ENCODE results near the gene ANKS1A.

The ANKS1A gene

GRCh38 chr6:34904990-34905613 lies 16.0 kb downstream of the ANKS1A start:
- 98% methylated on average over 5 of the region's 5 CpGs for WGBS
- Histone ChIP-seq H3K9ac (ENCODE audit: low read depth, low read length) (no peak overlapping the region), H3K9me3 (ENCODE audit: insufficient read depth, low read depth, low read length) (no peaks in the 10 kb centered on the region)

GRCh38 chr6:34906826-34907225 lies 17.8 kb downstream of the ANKS1A start:
- H3K9ac ChIP-seq (ENCODE audit: low read depth, low read length): no peak overlapping the region
- no peak overlapping the region for H3K27ac ChIP-seq (ENCODE audit: low read depth, low read length)
- peaks cover 7% of the 10 kb centered on the region; the same call in 1 of the 2 replicates for H3K4me1 ChIP-seq (ENCODE audit: insufficient read depth, low read length)
- no peaks in the 10 kb centered on the region for H3K9me3 ChIP-seq (ENCODE audit: insufficient read depth, low read depth, low read length)
- no peaks in the 10 kb centered on the region for H3K27me3 ChIP-seq (ENCODE audit: insufficient read depth, low read length)
- no peak overlapping the region for H3K4me3 ChIP-seq (ENCODE audit: low read length)
- WGBS: 98% methylated on average over 2 of the region's 2 CpGs
- H3K36me3 ChIP-seq (ENCODE audit: insufficient read depth, low read length): no peaks in the 10 kb centered on the region

More at GRCh38 chr6:34904990-34905613, 16.0 kb downstream of the ANKS1A start:
- Histone ChIP-seq H3K27me3 (ENCODE audit: insufficient read depth, low read length) (no peaks in the 10 kb centered on the region), H3K27ac (ENCODE audit: low read depth, low read length) (no peak overlapping the region), H3K4me1 (ENCODE audit: insufficient read depth, low read length) (no peaks in the 10 kb centered on the region), H3K36me3 (ENCODE audit: insufficient read depth, low read length) (no peaks in the 10 kb centered on the region), H3K4me3 (ENCODE audit: low read length) (no peak overlapping the region)

- no peak overlapping the region for H3K9ac ChIP-seq (ENCODE audit: low read depth, low read length)
- H3K27ac ChIP-seq (ENCODE audit: low read depth, low read length): no peak overlapping the region
- 95% methylated on average over 3 of the region's 3 CpGs for WGBS
- H3K4me3 ChIP-seq (ENCODE audit: low read length): no peak overlapping the region
- no peaks in the 10 kb centered on the region for H3K9me3 ChIP-seq (ENCODE audit: insufficient read depth, low read depth, low read length)
- H3K4me1 ChIP-seq (ENCODE audit: insufficient read depth, low read length): peaks cover 7% of the 10 kb centered on the region; the same call in 1 of the 2 replicates
- H3K36me3 ChIP-seq (ENCODE audit: insufficient read depth, low read length): no peaks in the 10 kb centered on the region
- no peaks in the 10 kb centered on the region for H3K27me3 ChIP-seq (ENCODE audit: insufficient read depth, low read length)
These were observed 19.1 kb downstream of the ANKS1A start for GRCh38 chr6:34908194-34908593.

GRCh38 chr6:34909320-34909883 lies 20.3 kb downstream of the ANKS1A start:
- H3K36me3 ChIP-seq (ENCODE audit: insufficient read depth, low read length): no peaks in the 10 kb centered on the region
- H3K4me1 ChIP-seq (ENCODE audit: insufficient read depth, low read length): peaks cover 7% of the 10 kb centered on the region; the same call in 1 of the 2 replicates
- no peak overlapping the region for H3K4me3 ChIP-seq (ENCODE audit: low read length)
- 94% methylated on average over 6 of the region's 6 CpGs for WGBS
- no peaks in the 10 kb centered on the region for H3K27me3 ChIP-seq (ENCODE audit: insufficient read depth, low read length)
- no peaks in the 10 kb centered on the region for H3K9me3 ChIP-seq (ENCODE audit: insufficient read depth, low read depth, low read length)
- no peak overlapping the region for H3K9ac ChIP-seq (ENCODE audit: low read depth, low read length)
- H3K27ac ChIP-seq (ENCODE audit: low read depth, low read length): no peak overlapping the region

- no peak overlapping the region for H3K4me3 ChIP-seq (ENCODE audit: low read length)
- no peaks in the 10 kb centered on the region for H3K36me3 ChIP-seq (ENCODE audit: insufficient read depth, low read length)
- no peak overlapping the region for H3K27ac ChIP-seq (ENCODE audit: low read depth, low read length)
- H3K4me1 ChIP-seq (ENCODE audit: insufficient read depth, low read length): peaks cover 7% of the 10 kb centered on the region; the same call in 1 of the 2 replicates
- no peaks in the 10 kb centered on the region for H3K9me3 ChIP-seq (ENCODE audit: insufficient read depth, low read depth, low read length)
- 96% methylated on average over 5 of the region's 5 CpGs for WGBS
- no peaks in the 10 kb centered on the region for H3K27me3 ChIP-seq (ENCODE audit: insufficient read depth, low read length)
- H3K9ac ChIP-seq (ENCODE audit: low read depth, low read length): no peak overlapping the region
These were observed 22.8 kb downstream of the ANKS1A start for GRCh38 chr6:34911822-34912221.

- Histone ChIP-seq H3K36me3 (ENCODE audit: insufficient read depth, low read length) (no peaks in the 10 kb centered on the region), H3K4me3 (ENCODE audit: low read length) (no peak overlapping the region), H3K27ac (ENCODE audit: low read depth, low read length) (no peak overlapping the region), H3K27me3 (ENCODE audit: insufficient read depth, low read length) (no peaks in the 10 kb centered on the region), H3K4me1 (ENCODE audit: insufficient read depth, low read length) (peaks cover 7% of the 10 kb centered on the region; the same call in 1 of the 2 replicates), H3K9ac (ENCODE audit: low read depth, low read length) (no peak overlapping the region), H3K9me3 (ENCODE audit: insufficient read depth, low read depth, low read length) (no peaks in the 10 kb centered on the region)
- 96% methylated on average over 3 of the region's 3 CpGs for WGBS
These were observed 23.8 kb downstream of the ANKS1A start for GRCh38 chr6:34912715-34913464.

GRCh38 chr6:34914358-34914757 lies 25.3 kb downstream of the ANKS1A start:
- Histone ChIP-seq H3K27ac (ENCODE audit: low read depth, low read length) (no peak overlapping the region), H3K4me1 (ENCODE audit: insufficient read depth, low read length) (peaks cover 7% of the 10 kb centered on the region; the same call in 1 of the 2 replicates), H3K4me3 (ENCODE audit: low read length) (no peak overlapping the region), H3K9me3 (ENCODE audit: insufficient read depth, low read depth, low read length) (no peaks in the 10 kb centered on the region), H3K27me3 (ENCODE audit: insufficient read depth, low read length) (no peaks in the 10 kb centered on the region), H3K36me3 (ENCODE audit: insufficient read depth, low read length) (no peaks in the 10 kb centered on the region), H3K9ac (ENCODE audit: low read depth, low read length) (no peak overlapping the region)
- 95% methylated on average over 4 of the region's 4 CpGs for WGBS

- no peaks in the 10 kb centered on the region for H3K27me3 ChIP-seq (ENCODE audit: insufficient read depth, low read length)
- WGBS: 98% methylated on average over 4 of the region's 4 CpGs
- H3K9me3 ChIP-seq (ENCODE audit: insufficient read depth, low read depth, low read length): no peaks in the 10 kb centered on the region
- H3K27ac ChIP-seq (ENCODE audit: low read depth, low read length): no peak overlapping the region
- H3K36me3 ChIP-seq (ENCODE audit: insufficient read depth, low read length): no peaks in the 10 kb centered on the region
- H3K4me3 ChIP-seq (ENCODE audit: low read length): no peak overlapping the region
- peaks cover under 1% of the 10 kb centered on the region; the same call in 1 of the 2 replicates for H3K4me1 ChIP-seq (ENCODE audit: insufficient read depth, low read length)
- no peak overlapping the region for H3K9ac ChIP-seq (ENCODE audit: low read depth, low read length)
These were observed 27.4 kb downstream of the ANKS1A start for GRCh38 chr6:34916348-34916967.

GRCh38 chr6:34917626-34918285 lies 28.7 kb downstream of the ANKS1A start:
- H3K4me3 ChIP-seq (ENCODE audit: low read length): no peak overlapping the region
- no peaks in the 10 kb centered on the region for H3K36me3 ChIP-seq (ENCODE audit: insufficient read depth, low read length)
- no peak overlapping the region for H3K27ac ChIP-seq (ENCODE audit: low read depth, low read length)
- no peak overlapping the region for H3K9ac ChIP-seq (ENCODE audit: low read depth, low read length)
- no peaks in the 10 kb centered on the region for H3K9me3 ChIP-seq (ENCODE audit: insufficient read depth, low read depth, low read length)
- WGBS: 97% methylated on average over 6 of the region's 6 CpGs
- no peaks in the 10 kb centered on the region for H3K27me3 ChIP-seq (ENCODE audit: insufficient read depth, low read length)
- H3K4me1 ChIP-seq (ENCODE audit: insufficient read depth, low read length): no peaks in the 10 kb centered on the region

GRCh38 chr6:34919651-34920050 lies 30.6 kb downstream of the ANKS1A start:
- H3K27me3 ChIP-seq (ENCODE audit: insufficient read depth, low read length): no peaks in the 10 kb centered on the region
- no peaks in the 10 kb centered on the region for H3K36me3 ChIP-seq (ENCODE audit: insufficient read depth, low read length)
- H3K9me3 ChIP-seq (ENCODE audit: insufficient read depth, low read depth, low read length): no peaks in the 10 kb centered on the region
- H3K4me1 ChIP-seq (ENCODE audit: insufficient read depth, low read length): peaks cover 8% of the 10 kb centered on the region
- no peak overlapping the region for H3K9ac ChIP-seq (ENCODE audit: low read depth, low read length)
- H3K4me3 ChIP-seq (ENCODE audit: low read length): no peak overlapping the region
- H3K27ac ChIP-seq (ENCODE audit: low read depth, low read length): no peak overlapping the region
- 96% methylated on average over 1 of the region's 1 CpG for WGBS
